ENCODE data around the gene IRS2.

DNA sequence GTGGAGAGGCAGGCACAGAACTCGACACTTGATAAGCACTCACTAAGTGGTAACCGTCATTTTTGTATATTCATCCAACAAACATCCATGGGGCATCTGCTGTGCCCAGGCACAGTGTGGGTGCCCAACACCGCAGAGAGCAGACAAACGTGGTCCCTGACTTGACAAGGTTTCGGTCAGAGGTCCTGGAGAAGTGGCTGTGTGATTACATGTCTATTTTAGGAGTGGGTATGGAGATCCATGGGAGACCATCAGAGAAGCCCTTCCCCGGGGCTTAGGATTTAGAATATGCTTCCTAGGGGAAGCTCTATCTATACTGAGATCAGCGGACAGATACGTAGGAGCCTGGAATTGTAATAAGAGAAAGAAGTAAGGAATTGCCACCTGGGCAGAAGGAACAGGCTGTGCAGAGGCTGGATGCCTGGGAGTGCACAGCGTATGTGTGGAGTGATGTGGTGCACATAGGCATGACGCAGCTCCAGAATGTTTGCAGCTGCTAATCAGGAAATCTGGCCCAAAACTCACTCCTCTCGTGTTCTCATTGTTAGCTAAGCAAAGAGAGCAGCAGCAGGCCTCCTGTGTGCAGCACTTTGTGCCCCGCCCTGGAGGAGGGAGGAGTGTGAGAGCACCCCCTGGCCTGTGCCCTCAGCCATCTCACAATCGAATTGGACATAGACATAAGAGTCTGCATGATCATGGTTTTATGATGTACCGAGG, 23.0 kb upstream of the IRS2 start:
- TF ChIP-seq, protein P1, sequence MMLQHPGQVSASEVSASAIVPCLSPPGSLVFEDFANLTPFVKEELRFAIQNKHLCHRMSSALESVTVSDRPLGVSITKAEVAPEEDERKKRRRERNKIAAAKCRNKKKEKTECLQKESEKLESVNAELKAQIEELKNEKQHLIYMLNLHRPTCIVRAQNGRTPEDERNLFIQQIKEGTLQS (IDR thresholded peaks at IDR 0.05) = no peak
- TF ChIP-seq JUND (IDR thresholded peaks at IDR 0.05) = no peak
- TF ChIP-seq, protein P2, sequence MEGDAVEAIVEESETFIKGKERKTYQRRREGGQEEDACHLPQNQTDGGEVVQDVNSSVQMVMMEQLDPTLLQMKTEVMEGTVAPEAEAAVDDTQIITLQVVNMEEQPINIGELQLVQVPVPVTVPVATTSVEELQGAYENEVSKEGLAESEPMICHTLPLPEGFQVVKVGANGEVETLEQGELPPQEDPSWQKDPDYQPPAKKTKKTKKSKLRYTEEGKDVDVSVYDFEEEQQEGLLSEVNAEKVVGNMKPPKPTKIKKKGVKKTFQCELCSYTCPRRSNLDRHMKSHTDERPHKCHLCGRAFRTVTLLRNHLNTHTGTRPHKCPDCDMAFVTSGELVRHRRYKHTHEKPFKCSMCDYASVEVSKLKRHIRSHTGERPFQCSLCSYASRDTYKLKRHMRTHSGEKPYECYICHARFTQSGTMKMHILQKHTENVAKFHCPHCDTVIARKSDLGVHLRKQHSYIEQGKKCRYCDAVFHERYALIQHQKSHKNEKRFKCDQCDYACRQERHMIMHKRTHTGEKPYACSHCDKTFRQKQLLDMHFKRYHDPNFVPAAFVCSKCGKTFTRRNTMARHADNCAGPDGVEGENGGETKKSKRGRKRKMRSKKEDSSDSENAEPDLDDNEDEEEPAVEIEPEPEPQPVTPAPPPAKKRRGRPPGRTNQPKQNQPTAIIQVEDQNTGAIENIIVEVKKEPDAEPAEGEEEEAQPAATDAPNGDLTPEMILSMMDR (IDR thresholded peaks at IDR 0.05; ENCODE audit: low read depth, low read length, missing input control) = no peak
- no peak for TF ChIP-seq RAD21 (IDR thresholded peaks at IDR 0.05)
- TF ChIP-seq, protein P3, sequence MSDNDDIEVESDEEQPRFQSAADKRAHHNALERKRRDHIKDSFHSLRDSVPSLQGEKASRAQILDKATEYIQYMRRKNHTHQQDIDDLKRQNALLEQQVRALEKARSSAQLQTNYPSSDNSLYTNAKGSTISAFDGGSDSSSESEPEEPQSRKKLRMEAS (IDR thresholded peaks at IDR 0.05) = no peak
- TF ChIP-seq EGR1 (IDR thresholded peaks at IDR 0.05; ENCODE audit: low read depth in 2 of 2) = no peak
- TF ChIP-seq, protein P4, sequence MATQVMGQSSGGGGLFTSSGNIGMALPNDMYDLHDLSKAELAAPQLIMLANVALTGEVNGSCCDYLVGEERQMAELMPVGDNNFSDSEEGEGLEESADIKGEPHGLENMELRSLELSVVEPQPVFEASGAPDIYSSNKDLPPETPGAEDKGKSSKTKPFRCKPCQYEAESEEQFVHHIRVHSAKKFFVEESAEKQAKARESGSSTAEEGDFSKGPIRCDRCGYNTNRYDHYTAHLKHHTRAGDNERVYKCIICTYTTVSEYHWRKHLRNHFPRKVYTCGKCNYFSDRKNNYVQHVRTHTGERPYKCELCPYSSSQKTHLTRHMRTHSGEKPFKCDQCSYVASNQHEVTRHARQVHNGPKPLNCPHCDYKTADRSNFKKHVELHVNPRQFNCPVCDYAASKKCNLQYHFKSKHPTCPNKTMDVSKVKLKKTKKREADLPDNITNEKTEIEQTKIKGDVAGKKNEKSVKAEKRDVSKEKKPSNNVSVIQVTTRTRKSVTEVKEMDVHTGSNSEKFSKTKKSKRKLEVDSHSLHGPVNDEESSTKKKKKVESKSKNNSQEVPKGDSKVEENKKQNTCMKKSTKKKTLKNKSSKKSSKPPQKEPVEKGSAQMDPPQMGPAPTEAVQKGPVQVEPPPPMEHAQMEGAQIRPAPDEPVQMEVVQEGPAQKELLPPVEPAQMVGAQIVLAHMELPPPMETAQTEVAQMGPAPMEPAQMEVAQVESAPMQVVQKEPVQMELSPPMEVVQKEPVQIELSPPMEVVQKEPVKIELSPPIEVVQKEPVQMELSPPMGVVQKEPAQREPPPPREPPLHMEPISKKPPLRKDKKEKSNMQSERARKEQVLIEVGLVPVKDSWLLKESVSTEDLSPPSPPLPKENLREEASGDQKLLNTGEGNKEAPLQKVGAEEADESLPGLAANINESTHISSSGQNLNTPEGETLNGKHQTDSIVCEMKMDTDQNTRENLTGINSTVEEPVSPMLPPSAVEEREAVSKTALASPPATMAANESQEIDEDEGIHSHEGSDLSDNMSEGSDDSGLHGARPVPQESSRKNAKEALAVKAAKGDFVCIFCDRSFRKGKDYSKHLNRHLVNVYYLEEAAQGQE (IDR thresholded peaks at IDR 0.05) = no peak
- no peak for TF ChIP-seq GABPA (IDR thresholded peaks at IDR 0.05 in 1 of 2, conservative IDR thresholded peaks at IDR 0.05 in 1 of 2)
- TF ChIP-seq YY1 (IDR thresholded peaks at IDR 0.05) = no peak
- TF ChIP-seq TAF1 (conservative IDR thresholded peaks at IDR 0.05) = no peak
- TF ChIP-seq NR2F2 (IDR thresholded peaks at IDR 0.05) = no peak
- no peak for TF ChIP-seq FOXA1 (IDR thresholded peaks at IDR 0.05)
- TF ChIP-seq SP1 (IDR thresholded peaks at IDR 0.05) = no peak
